Nephron (organoid): Measurements from ENCODE around the gene NR2C2.

Source experiments
- H3K27ac Mint-ChIP-seq, 3 experiments: 2 replicates each; pipeline ENCODE4 v1.8.0; 2020; ENCODE audit warnings: mixed read lengths in 3 of 3, mild to moderate bottlenecking in 2 of 3, moderate library complexity in 1 of 3
- H3K27me3 Mint-ChIP-seq: 2 replicates; pipeline ENCODE4 v1.8.0; 2021; ENCODE audit warnings: low read depth, mild to moderate bottlenecking, moderate library complexity, mixed read lengths
- H3K36me3 Mint-ChIP-seq: 2 replicates; pipeline ENCODE4 v1.8.0; 2020; ENCODE audit warnings: low read depth, mixed read lengths
- H3K4me1 Mint-ChIP-seq: 2 replicates; pipeline ENCODE4 v1.8.0; 2020; ENCODE audit warnings: mixed read lengths
- H3K4me3 Mint-ChIP-seq, 3 experiments: 2 replicates each; pipeline ENCODE4 v1.8.0; 2020; ENCODE audit warnings: mild to moderate bottlenecking in 3 of 3, mixed read lengths in 3 of 3, moderate library complexity in 2 of 3
- H3K9me3 Mint-ChIP-seq: 2 replicates; pipeline ENCODE4 v1.8.0; 2020; ENCODE audit warnings: mixed read lengths
- TF ChIP-seq, protein P1 (sequence below), 3 experiments: fragments of 200-600 bp; sonication (generic); IDR thresholded peaks; one replicate each; pipeline ENCODE4 v1.5.0; 2021; ENCODE audit warnings: antibody characterized with exemption in 3 of 3; ENCODE audit not compliant: unreplicated experiment in 3 of 3

The NR2C2 gene

DNA sequence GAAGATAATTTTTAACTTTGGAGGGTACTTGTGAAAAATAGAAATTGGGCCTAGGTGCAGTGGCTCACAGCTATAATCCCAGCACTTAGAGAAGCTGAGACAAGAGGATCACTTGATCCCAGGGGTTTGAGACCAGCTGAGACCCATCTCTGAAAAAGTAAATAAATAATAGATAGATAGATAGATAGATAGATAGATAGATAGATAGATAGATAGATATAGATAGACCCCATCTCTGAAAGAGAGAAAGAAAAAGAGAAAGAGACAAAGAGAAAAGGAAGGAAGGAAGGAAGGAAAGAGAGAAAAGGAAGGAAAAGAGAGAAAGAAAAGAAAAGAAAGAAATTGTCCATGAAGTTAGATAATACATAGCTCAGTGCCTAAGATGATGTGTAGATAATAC, 82.2 kb downstream of the NR2C2 start:
- Mint-ChIP-seq H3K36me3 (peaks cover 80% of the 10 kb centered on the region), H3K4me3 (no peak overlapping the region), H3K4me1 (no peaks in the 10 kb centered on the region), H3K9me3 (no peaks in the 10 kb centered on the region), H3K27me3 (no peaks in the 10 kb centered on the region), H3K27ac (no peak overlapping the region)
- TF ChIP-seq, protein P1, sequence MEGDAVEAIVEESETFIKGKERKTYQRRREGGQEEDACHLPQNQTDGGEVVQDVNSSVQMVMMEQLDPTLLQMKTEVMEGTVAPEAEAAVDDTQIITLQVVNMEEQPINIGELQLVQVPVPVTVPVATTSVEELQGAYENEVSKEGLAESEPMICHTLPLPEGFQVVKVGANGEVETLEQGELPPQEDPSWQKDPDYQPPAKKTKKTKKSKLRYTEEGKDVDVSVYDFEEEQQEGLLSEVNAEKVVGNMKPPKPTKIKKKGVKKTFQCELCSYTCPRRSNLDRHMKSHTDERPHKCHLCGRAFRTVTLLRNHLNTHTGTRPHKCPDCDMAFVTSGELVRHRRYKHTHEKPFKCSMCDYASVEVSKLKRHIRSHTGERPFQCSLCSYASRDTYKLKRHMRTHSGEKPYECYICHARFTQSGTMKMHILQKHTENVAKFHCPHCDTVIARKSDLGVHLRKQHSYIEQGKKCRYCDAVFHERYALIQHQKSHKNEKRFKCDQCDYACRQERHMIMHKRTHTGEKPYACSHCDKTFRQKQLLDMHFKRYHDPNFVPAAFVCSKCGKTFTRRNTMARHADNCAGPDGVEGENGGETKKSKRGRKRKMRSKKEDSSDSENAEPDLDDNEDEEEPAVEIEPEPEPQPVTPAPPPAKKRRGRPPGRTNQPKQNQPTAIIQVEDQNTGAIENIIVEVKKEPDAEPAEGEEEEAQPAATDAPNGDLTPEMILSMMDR (IDR thresholded peaks at IDR 0.05; ENCODE audit: unreplicated experiment in 3 of 3) = no peak

DNA sequence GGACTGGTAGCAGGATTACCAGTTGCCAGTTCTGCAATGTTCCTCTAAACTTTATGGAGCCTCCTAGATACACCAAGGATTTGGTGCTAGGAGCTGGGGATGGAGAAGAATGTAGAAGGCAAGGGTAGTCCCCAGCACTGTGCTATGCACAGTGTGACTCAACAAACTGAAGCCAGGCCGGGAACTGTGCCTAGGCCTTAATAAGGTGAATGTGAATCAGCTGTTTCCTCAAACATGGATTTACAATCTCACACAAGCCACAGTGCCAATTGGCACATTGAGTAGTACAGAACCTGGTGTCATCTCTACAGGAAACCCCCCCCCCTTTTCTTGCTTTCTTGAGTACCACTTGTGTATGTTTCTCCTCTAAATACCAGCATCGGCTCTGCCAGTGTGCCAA, 85.3 kb downstream of the NR2C2 start:
- TF ChIP-seq, protein P1 (IDR thresholded peaks at IDR 0.05; ENCODE audit: unreplicated experiment in 3 of 3) = no peak
- Mint-ChIP-seq H3K27me3 (no peaks in the 10 kb centered on the region), H3K36me3 (peaks cover 62% of the 10 kb centered on the region), H3K4me3 (no peak overlapping the region), H3K9me3 (no peaks in the 10 kb centered on the region), H3K4me1 (no peaks in the 10 kb centered on the region), H3K27ac (no peak overlapping the region)

DNA sequence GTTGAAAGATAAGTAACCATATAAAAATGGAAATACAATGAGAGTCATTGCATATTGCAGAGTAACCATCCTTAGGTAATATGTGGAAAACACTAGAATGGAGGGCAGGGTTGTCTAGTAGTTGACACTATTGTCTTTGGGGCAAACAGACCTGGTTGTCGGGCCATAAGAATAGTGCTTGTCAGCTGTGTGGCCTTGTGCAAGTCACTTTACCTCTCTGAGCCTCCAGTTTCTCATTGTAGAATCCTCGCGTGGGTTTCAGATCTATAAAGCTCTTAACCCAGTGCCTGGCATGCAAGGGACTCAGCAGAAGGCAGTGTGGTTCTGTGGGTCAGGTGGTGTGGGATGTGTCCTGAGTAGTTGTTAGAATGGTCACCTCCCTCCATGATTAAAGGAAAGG, 85.7 kb downstream of the NR2C2 start:
- TF ChIP-seq, protein P1 (IDR thresholded peaks at IDR 0.05; ENCODE audit: unreplicated experiment in 3 of 3) = no peak
- Mint-ChIP-seq H3K4me1 (no peaks in the 10 kb centered on the region), H3K4me3 (no peak overlapping the region), H3K27me3 (no peaks in the 10 kb centered on the region), H3K27ac (no peak overlapping the region), H3K9me3 (no peaks in the 10 kb centered on the region), H3K36me3 (peaks cover 62% of the 10 kb centered on the region)

DNA sequence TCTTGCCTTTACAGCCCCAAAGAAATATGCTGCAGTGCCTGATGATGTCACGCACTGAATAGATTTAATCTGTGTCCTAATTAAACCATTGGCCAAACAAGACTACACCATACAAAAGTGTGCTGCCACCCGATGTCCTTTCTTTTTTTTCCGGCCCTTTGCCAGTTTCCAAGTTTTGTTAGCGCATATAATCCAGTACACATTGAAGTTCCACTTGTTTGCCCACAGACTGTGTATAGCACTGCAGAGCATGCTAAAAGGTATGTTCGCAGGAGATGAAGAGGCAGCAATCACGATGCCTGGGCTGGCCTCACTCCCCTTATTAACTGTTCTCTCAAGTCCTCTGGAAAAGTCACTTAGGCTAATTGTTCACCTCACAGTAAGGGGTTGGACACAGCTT, 90.9 kb downstream of the NR2C2 start:
- Mint-ChIP-seq H3K4me1 (peaks cover 11% of the 10 kb centered on the region), H3K27ac (no peak overlapping the region), H3K27me3 (no peaks in the 10 kb centered on the region), H3K36me3 (peaks cover 62% of the 10 kb centered on the region), H3K4me3 (no peak overlapping the region), H3K9me3 (no peaks in the 10 kb centered on the region)
- TF ChIP-seq, protein P1 (IDR thresholded peaks at IDR 0.05; ENCODE audit: unreplicated experiment in 3 of 3) = no peak

DNA sequence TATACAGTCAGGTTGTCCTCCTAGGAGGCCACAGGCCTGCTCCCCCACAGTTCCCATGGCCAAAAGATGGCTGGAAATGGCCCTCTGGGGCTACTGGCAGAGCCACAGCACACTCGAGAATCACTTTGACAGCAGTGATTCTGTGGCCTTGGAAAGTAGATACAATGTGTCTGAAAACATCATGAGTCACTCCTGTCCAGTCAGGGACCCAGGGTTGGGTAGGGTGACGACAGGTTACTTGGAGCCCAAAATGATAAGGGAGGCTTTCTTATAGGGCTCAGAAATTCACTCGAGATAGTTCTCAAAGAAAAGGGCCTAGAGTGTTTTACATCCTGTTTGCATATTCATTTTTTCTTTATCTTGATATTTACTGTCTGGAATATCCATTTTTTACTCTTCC, 93.5 kb downstream of the NR2C2 start:
- H3K9me3 Mint-ChIP-seq = no peaks in the 10 kb centered on the region
- peaks cover 17% of the 10 kb centered on the region for H3K4me1 Mint-ChIP-seq
- TF ChIP-seq, protein P1 (IDR thresholded peaks at IDR 0.05; ENCODE audit: unreplicated experiment in 3 of 3) = no peak

DNA sequence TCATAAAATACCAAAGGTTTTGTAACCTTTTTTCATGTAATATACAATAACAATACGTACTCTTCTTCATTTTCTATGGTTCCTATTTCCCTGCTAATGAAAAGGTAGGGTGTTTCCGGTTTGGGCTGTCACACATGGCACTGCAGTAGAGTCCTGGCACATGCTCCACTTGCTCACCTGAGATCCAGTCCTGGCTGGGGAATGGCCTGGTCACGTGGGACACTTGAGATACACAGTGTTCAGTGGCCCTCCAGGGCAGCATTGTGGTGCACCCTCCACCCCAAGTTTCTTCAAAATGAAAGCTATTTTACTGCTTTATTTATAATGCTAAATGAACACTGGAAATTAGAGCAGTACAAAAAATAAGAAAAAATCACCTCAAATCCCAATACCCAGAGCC, 94.6 kb downstream of the NR2C2 start:
- no peaks in the 10 kb centered on the region for H3K9me3 Mint-ChIP-seq
- H3K27ac Mint-ChIP-seq = peak overlapping the region in 1 of 3 experiments; percentile 80
- no peak overlapping the region for H3K4me3 Mint-ChIP-seq
- TF ChIP-seq, protein P1 (IDR thresholded peaks at IDR 0.05; ENCODE audit: unreplicated experiment in 3 of 3) = no peak
- peaks cover 17% of the 10 kb centered on the region for H3K4me1 Mint-ChIP-seq
- peaks cover 77% of the 10 kb centered on the region for H3K36me3 Mint-ChIP-seq
- no peaks in the 10 kb centered on the region for H3K27me3 Mint-ChIP-seq

More for the DNA sequence above, 93.5 kb downstream of the NR2C2 start:
- Mint-ChIP-seq H3K27ac (no peak overlapping the region), H3K27me3 (no peaks in the 10 kb centered on the region), H3K36me3 (peaks cover 69% of the 10 kb centered on the region), H3K4me3 (no peak overlapping the region)
